ENCODE measurements around the gene PXK. TPM values are rescaled to one million over a fixed set of nuclear protein-coding genes. Genes with fewer than 3 reads are reported as not detected.

Gene PXK
- total and polyA plus RNA-seq, 8 donors = 8.3 to 54.0 (median 31.1) TPM

DNA sequence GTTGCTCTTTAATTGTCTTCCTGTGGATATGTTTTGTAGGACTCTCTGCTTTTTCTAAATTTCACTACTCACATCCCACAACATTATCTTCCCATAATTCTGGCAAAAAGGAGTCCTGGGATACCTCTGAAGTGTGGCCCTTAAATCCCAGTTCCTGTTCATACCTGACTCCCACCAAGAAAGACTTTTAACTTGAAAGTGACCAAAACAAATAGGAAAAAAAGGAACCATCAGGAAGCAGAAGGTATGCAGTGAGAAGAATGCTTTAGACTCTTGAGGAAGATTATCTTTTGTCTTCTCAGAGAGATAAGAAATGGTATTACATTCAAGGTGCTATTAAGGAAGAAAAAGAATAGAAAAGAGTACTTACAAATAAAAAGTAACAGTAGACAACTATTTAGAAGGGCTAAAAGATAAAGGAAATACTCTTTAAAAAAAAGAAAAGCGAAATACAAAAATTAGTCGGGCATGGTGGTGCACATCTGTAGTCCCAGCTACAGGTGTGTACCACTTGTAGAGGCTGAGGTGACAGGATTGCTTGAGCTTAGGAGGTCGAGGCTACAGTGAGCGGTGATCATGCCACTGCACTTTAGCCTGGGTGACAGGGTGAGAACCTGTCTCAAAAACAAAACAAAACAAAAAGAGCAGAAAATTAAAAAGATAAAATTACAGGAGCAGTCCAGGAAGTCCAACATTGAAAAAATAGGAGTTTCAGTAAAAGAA lies 46.8 kb downstream of the PXK start:
- Histone ChIP-seq H3K4me3 (no peak overlapping the region), H3K9me3 (no peaks in the 10 kb centered on the region), H3K36me3 (peaks cover 0 to 11% (median 10%) of the 10 kb centered on the region in 4 donors), H3K27me3 (no peaks in the 10 kb centered on the region), H3K27ac (no peak overlapping the region), H3K4me1 (peaks cover 0 to 14% (median 2%) of the 10 kb centered on the region in 4 donors)
- TF ChIP-seq, protein P1, sequence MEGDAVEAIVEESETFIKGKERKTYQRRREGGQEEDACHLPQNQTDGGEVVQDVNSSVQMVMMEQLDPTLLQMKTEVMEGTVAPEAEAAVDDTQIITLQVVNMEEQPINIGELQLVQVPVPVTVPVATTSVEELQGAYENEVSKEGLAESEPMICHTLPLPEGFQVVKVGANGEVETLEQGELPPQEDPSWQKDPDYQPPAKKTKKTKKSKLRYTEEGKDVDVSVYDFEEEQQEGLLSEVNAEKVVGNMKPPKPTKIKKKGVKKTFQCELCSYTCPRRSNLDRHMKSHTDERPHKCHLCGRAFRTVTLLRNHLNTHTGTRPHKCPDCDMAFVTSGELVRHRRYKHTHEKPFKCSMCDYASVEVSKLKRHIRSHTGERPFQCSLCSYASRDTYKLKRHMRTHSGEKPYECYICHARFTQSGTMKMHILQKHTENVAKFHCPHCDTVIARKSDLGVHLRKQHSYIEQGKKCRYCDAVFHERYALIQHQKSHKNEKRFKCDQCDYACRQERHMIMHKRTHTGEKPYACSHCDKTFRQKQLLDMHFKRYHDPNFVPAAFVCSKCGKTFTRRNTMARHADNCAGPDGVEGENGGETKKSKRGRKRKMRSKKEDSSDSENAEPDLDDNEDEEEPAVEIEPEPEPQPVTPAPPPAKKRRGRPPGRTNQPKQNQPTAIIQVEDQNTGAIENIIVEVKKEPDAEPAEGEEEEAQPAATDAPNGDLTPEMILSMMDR (IDR thresholded peaks at IDR 0.05) = no peak
- TF ChIP-seq EP300 (IDR thresholded peaks at IDR 0.05) (no peak), POLR2A (IDR thresholded peaks at IDR 0.05) (no peak), POLR2AphosphoS5 (IDR thresholded peaks at IDR 0.05) (no peak)
- no peak for DNase-seq
- intact Hi-C loops (cut with DNase I; ENCODE audit: low total_unique reads) = no loop called here
- 80 to 94% (median 87%) methylated on average over 4 of the region's 4 CpGs for WGBS, 5 donors

DNA sequence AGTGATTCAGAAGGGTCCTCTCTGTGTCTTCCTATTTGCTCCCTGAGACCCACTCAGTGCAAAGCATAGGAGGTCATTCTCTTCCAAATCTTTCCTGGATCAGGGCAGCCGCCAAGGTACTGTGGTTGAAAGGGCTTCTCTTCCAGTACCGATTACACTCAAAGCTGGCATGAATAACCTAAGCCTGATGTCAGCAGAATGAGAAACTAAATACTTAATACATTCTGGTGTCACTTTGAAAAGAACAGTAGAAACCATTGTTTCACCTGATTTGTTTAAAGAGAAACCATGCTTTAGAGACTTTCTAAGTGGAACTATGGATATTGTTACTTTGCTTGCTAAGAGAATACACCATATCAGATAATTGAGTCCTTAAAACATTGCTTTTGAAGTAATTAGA lies 50.8 kb downstream of the PXK start:
- intact Hi-C loops (cut with DNase I; ENCODE audit: low total_unique reads) = no loop called here
- Histone ChIP-seq H3K36me3 (peaks cover 0 to 21% (median 15%) of the 10 kb centered on the region in 4 donors), H3K27ac (peak overlapping the region in 2 of 5 donors; percentile 18 to 32), H3K27me3 (no peaks in the 10 kb centered on the region), H3K9me3 (no peaks in the 10 kb centered on the region), H3K4me3 (no peak overlapping the region), H3K4me1 (peaks cover 6 to 39% (median 19%) of the 10 kb centered on the region in 4 donors)
- no peak for DNase-seq
- WGBS, 5 donors = 63 to 77% (median 69%) methylated on average over 2 of the region's 2 CpGs
- TF ChIP-seq POLR2A (IDR thresholded peaks at IDR 0.05) = no peak
- TF ChIP-seq, protein P1 (IDR thresholded peaks at IDR 0.05) = no peak
- TF ChIP-seq POLR2AphosphoS5 (IDR thresholded peaks at IDR 0.05) = no peak
- TF ChIP-seq EP300 (IDR thresholded peaks at IDR 0.05) = no peak

DNA sequence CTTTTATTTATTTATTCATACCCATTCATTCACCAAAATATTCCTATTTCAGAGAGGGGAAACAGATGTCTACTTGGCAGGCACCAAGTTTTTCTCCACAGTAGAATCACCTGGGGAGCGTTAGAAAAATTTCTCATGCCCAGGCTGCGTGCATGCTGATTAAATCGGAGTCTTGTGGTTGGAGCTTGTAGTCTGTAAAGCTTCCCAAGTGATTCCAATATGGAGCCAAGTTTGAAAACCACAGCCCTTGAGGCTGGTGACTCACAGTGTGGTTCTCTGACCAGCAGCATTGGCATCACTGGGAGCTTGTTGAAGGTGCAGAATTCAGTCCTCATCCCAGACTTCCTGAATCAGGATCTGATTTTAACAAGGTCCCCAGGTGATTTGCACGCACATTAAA lies 51.2 kb downstream of the PXK start:
- intact Hi-C loops (cut with DNase I; ENCODE audit: low total_unique reads) = no loop called here
- Histone ChIP-seq H3K4me3 (no peak overlapping the region), H3K9me3 (no peaks in the 10 kb centered on the region), H3K27ac (peak overlapping the region in 1 of 5 donors; percentile 32), H3K27me3 (no peaks in the 10 kb centered on the region), H3K36me3 (peaks cover 0 to 21% (median 15%) of the 10 kb centered on the region in 4 donors), H3K4me1 (peaks cover 6 to 43% (median 21%) of the 10 kb centered on the region in 4 donors)
- no peak for TF ChIP-seq EP300 (IDR thresholded peaks at IDR 0.05)
- TF ChIP-seq, protein P1 (IDR thresholded peaks at IDR 0.05) = no peak
- no peak for TF ChIP-seq POLR2AphosphoS5 (IDR thresholded peaks at IDR 0.05)
- no peak for TF ChIP-seq POLR2A (IDR thresholded peaks at IDR 0.05)
- 59 to 81% (median 76%) methylated on average over 4 of the region's 4 CpGs for whole genome bisulfite sequencing, 5 donors
- DNase-seq = no peak

DNA sequence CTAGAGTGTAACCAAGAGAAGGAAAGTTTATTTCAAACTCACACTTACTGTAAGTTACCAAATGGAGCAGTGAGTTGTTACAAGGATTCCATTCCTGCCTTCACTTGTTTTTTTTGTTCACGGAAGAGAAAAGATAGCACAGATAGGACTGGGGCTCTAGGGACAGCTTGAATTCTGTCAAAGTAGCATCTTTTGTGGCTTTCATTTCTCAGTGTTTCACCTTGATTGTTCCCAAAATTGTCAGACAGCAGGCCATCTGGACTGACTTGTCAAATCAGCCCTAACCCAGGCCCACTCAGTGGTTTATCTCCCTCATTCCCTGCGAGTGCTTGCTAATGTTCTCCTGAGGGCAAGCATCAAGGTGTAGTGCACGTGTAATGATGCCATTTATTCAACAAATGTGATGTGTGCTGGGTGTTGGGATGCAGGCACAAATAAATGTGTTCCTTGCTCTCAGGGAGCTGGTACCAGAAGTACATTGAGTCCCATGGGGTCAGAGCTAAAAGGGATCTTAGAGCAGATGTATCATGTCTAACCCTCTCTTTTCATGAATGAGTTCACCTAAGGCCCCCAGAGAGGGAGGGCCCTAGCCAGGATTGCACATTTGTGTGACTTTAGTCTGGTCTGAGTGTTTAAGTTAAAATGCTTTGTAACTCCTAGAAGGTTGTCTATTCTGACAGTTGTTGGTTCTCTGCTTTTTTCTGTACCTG lies 51.8 kb downstream of the PXK start:
- H3K36me3 ChIP-seq = peaks cover 0 to 21% (median 15%) of the 10 kb centered on the region in 4 donors
- H3K4me1 ChIP-seq = peaks cover 6 to 49% (median 24%) of the 10 kb centered on the region in 4 donors
- H3K27ac ChIP-seq = peak overlapping the region in 1 of 5 donors; percentile 32
- DNase-seq = no peak
- no peaks in the 10 kb centered on the region for H3K27me3 ChIP-seq
- intact Hi-C loops (cut with DNase I; ENCODE audit: low total_unique reads) = no loop called here
- no peak for TF ChIP-seq POLR2AphosphoS5 (IDR thresholded peaks at IDR 0.05)
- TF ChIP-seq, protein P1 (IDR thresholded peaks at IDR 0.05) = no peak
- no peak for TF ChIP-seq EP300 (IDR thresholded peaks at IDR 0.05)
- no peak for TF ChIP-seq POLR2A (IDR thresholded peaks at IDR 0.05)
- no peak overlapping the region for H3K4me3 ChIP-seq
- WGBS, 5 donors = 85 to 90% (median 87%) methylated on average over 3 of the region's 3 CpGs
- H3K9me3 ChIP-seq = no peaks in the 10 kb centered on the region
